DOHH2 (cell line): ENCODE results near the gene APCS.

ENCODE experiments used
- CTCF ChIP-seq: fragments of 200-600 bp; sonication (generic); IDR thresholded peaks from one replicate; pipeline ENCODE4 v1.5.1; 2014; ENCODE audit warnings: antibody characterized with exemption, mild to moderate bottlenecking, low read depth, low read length; ENCODE audit not compliant: poor library complexity, severe bottlenecking
- EZH2phosphoT487 ChIP-seq: fragments of 200-600 bp; sonication (generic); IDR thresholded peaks from 2 replicates; pipeline ENCODE4 v1.6.1; 2017; ENCODE audit warnings: borderline replicate concordance, mild to moderate bottlenecking, antibody characterized with exemption, low read length, moderate library complexity, mixed read lengths

- TF ChIP-seq CTCF (no peak), EZH2phosphoT487 (no peak)
Observed at GRCh38 chr1:159548126-159548525, 39.5 kb upstream of the APCS start.
